GM18508 (cell line): ENCODE results near the gene SDK1.

Source experiments
- ATAC-seq: cut with Tn5 transposase; IDR thresholded peaks from one replicate; pipeline ENCODE4 v1.9.1; 2021; ENCODE audit warnings: moderate number of reproducible peaks; ENCODE audit not compliant: insufficient read depth, unreplicated experiment

The SDK1 gene

DNA sequence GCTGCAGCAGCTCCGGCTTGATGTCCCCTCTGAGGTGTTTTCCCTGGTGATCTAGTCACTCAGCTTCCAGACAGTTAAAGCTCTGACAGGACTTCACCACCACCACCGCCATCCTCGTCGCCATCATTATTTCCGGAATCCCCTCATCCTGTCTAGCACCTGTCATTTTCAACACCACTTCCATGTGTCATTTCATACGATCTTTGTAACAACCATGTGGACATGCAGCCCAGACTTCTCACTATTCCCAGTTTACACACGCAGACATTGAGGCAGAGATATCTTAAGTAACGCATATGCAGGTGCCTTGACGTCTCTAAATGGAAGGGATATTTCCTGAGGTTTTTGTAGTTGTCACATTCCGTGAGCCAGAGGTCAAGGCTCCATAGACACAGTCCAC is 850.5 kb downstream of the SDK1 start:
- ATAC-seq: no peak

DNA sequence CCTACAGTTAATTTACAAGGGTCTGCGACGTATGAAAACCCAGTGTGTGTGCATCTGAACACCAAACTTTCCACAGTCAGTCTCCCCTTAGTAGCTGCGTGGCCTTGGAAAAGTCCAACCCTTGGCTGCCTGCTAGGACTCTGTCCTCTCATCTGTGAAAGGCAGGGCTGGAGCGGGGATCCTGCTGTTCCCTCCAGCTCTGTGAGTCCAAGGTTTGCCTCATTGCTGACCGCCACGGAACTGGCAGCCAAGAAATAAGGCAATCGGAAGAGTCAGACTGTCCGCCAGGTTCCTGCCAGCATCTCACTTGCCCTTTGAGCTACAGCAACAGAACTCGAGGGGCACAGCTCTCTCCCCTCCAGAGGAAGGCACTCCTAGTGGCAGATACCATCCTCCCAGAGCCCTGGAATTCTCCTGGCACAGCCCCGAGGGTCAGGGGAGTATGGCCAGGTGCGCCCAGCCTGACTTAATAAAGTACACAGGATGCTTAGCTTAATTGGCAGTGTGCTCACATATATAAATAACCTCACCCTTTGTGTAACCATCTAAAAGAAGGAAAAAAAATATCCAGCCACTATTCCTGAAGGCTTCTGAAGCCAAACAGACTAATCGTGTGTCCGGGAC is 851.0 kb downstream of the SDK1 start:
- no peak for ATAC-seq

DNA sequence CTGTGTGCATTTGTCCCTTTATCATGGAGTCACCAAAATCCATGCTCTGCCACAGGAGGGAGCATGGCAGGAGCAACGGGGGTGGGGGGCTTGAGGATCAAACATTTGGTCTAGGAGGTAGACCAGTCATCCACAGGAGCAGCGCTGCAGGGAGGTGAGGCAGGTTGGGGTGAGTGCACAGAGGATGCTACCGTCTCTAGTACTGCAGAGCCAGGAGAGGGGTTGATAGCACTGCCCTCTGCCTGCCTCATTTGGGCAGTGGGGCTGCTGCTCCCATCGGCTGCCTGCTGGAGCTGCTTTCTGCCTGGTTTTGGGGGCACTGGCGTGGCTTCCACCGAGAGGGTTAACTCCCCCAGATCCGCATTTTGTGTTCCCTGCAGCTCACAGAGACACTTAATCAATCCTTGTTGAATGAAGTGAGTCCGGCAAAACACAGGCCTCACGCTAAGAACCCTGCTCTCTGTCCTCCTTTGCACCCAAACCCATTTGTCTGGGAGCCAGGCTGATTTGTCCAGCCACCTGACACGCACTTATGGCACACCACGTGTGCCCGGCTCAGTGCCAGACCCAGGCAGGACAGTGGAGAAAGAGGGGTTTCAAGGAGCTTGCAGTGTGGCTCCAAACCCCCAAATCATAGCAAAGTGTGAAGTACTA is 854.0 kb downstream of the SDK1 start:
- no peak for ATAC-seq

DNA sequence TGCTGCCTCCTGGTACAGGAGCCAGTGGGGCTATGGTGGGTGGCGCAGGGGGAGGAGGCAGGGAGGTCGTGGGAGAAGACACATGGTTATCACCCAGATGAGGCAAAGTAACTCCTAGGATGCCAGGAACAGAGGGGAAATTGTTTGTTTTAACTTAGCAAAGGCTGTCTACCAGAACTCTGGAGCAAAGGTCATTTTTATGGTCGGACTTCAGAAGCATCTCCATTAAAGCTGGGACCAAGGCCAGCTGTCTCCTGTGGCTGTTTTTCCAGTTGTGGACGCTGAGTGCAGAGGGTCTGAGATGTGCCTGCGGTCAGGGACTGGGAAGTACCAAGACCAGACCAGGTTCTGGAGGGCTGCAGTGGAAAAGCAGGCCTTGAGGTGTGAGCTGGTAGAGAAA is 855.1 kb downstream of the SDK1 start:
- no peak for ATAC-seq

DNA sequence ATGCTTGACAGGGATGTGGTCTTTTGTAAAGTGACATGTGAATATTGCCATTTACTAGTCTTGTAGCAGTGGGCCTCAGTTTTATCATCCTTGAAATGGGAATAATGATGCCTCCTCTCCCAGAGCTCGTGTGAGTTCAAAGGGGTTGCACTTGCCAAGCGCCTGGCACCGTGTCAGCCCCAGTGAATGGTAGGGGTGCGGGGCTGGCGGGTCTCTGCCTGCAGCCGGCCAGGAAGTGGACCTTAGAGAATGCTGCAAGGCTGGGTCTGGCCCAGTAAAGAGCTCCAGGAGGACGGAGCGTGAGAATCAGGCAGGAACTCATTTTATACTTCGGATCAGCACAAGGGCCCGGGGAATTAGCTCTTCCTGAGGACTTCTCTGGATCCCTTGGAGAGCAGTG is 856.6 kb downstream of the SDK1 start:
- ATAC-seq: no peak

DNA sequence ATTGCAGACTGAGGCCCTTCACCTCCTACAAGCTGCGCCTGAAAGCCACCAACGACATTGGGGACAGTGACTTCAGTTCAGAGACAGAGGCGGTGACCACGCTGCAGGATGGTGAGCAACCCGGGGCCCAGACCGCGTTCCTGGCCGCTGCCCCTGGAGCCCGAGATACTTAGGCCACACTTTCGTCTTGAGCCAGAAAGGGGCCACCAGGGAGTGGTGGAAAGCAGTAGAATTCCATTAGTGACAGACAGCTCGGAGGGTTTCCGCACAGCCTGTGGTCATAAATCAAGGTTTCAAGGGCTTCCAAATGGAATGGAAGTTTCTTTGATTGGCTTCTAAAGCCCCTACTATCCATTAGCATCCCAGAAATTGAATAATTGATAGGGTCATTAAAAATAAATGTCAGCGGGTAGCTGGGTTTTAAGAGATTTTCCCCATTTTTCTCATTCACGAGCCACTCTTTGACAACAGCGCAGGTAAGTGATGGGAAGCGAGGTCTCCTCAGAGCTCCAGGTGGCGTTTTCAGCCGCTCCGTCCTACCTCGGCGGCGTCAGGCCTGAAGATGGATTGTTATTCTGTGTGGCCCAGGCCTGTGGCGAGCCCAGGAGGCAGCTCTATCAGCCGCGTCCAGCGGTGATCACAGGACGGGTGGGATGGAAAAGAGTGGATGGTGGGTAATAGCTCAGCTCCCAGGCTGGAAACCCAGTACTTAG is 857.5 kb downstream of the SDK1 start:
- ATAC-seq: no peak

DNA sequence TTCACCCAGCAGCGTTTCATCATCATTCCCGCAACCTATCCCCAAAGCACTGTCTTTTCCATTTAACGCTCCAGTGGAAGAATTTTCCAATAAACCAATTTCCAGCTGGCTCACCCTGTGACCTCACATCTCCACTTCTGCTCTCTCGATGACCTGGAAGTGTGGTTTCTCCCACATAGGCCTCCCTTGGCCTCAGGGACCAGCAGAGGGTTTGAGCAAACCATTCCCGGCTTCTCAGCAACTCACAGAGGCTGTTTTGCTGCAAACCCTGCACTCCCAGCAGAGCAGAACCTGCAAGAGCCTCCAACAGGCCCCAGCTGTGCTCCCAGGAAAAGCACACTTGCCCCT is 858.1 kb downstream of the SDK1 start:
- no peak for ATAC-seq

DNA sequence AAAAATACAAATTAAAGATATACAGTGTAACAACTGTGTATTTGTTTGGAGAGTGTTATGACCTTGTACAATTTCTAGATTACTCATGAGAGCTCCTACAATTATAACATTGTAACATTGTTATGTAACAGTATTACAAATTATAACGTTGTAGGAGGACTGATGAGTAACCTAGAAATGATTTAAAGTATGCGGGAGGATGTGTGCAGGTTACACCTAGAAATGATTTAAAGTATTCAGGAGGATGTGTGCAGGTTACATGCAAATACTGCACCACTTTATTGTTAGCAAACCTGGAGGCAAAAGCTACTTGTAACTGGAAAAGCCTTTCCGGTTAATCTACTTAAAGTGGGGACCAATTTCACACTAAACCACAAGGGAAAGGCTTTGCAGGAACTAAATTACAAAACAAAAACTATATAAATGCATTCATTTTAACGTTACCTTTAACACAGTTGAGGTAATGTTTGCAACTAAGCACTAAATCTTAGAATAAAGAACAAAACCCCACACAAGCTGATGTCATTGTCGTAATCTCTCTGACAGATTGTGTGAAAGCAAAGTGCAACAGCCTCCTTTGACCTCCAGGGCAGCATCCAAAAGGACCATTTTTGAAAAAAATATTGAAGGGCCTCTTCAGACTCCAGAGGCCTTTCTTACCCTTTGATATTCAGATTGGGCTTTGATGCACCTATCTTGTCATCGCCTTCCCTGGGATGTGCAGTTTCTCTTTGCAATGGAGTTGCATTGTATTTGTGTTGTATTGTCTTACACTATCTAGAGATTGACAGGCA is 858.9 kb downstream of the SDK1 start:
- ATAC-seq: no peak

DNA sequence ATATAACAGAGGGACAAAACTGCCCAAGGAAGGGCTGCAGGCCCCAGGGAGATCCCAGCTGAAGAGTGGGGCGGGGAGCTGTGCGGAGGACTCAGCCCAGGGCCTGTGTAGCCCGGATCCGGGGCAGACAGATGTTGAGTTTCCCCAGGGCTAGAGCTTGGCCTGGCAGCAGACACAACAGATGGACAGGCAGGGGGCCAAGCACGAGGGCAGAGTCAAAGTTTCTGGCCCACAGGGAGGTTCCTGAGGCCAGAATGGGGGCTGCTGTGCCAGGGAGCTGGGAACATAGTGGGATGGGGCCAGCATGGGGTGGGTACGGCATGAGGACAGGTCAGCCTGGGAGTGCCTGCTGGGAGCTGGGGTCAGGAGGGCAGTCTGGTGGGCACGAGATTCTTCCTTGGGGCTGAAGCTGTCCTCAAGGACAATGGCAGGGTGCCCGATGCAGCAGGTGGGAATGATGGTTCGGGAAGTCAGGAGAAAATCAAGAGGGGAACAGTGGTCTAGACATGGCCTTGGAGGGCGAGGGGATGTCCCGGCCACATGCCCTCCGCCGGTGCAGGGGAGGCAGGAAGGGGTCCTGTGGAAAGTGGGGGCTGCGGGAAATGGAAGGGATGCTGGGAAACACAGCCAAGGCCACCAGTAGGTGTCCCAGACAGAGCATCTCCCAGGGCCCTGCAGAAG is 862.0 kb downstream of the SDK1 start:
- no peak for ATAC-seq

DNA sequence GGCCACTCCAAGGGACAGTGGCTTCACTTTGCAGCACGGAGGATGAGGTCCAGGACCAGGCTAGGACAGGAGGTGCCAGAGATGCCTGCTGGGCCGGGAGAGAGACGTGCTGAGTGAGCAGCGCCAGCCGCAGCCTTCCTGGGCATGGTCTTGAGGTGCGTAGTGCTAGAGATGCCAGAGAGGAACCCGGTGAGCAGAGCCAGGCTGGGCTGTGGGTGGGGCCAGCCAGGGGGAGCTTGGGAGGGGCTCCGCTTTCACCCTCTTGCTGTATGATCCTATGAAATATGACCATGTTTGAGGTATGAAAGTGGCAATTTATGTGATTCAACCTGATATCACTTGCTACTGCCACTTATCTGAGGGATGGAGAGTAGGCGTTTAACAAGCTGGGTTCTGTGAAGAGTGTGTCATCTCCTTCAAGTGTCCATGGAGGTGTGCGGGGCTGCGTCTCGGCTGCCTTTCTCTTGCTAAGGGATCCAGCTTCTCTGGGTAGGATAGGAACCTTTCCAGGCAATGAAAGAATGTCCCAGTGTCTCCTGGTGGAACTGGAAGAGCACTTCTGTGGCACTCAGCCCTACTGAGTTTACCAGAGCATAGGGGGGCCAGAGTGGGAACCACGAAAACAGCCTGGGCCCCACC is 862.6 kb downstream of the SDK1 start:
- no peak for ATAC-seq

DNA sequence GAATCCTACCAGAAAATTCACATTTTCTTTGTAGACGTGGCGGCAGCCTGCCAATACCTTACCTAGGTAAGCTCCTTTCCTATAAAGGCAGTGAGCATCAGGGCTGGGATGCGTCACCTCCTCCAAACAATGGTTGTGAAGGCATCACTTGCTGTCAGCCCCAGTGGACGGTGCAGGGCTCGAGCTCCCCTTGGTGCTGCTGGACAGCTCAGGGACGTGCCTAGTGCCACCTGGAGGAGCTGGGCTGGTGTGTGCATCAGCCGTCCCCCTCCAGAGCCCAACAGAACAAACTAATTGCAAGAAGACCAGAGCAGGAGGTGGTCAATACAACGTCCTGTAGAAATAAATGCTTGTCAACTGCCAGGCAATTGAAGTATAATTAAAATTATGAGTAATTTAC is 863.5 kb downstream of the SDK1 start:
- ATAC-seq: no peak

DNA sequence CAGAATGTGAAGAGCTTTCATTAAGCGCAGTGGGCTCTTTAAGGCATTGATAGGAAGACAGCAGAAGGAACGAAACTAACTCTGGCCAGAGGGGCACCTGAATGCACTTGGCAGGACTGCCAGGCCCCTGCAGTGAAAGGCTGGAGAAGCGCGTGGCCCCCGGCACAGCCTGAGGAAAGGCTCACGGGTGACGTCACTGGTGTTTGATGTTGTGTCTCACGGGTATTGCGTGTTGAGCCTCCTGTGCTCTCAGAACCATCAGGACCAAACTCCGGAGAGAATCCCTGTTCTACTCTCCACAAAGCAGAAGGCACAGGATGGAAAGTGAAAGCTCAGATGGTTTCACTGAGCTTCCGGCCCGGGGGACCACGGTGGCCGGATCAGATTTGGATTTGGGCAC is 865.3 kb downstream of the SDK1 start:
- no peak for ATAC-seq

DNA sequence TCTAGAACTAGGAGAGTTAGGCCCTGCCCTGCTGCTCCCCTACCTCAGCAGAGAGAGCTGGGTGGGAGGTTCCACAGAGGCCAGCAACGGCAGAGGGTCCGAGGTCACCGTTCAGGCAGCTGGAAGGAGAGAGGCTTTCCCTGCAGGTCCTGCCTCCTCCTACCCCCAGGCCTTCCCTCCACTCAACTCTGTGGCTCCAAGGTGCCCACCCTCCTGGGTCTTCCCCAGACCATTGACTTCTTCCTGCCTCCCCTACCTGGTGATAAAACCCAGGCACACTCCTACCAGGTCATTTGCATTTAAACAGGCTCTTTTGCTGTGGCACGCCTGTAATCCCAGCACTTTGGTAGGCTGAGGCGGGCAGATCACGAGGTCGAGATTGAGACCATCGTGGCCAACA is 865.8 kb downstream of the SDK1 start:
- no peak for ATAC-seq

DNA sequence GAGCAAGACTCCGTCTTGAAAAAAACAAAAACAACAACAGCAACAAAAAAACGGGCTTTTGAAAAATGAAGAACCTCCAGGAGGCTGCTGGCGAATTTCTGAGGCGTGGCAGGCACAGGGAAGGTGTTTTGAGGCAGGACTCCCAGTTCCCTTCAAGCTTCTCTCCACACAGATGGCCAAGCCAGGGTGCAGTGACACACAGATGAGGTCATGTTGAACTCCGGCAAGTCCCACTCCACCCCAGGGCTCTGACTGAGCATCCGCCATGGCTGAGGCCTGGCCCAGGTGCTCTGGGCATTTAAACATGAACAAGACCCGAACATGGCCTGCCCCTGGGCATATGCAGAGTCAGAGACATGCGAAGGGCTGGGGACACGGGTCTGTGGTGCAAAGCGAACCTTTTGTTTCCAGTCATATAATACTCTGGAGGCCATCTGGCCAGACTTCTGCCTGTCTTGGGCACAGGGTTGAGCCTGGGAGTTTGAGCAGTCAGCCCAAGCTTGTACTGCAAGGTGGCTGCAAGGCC is 866.4 kb downstream of the SDK1 start:
- ATAC-seq: no peak

DNA sequence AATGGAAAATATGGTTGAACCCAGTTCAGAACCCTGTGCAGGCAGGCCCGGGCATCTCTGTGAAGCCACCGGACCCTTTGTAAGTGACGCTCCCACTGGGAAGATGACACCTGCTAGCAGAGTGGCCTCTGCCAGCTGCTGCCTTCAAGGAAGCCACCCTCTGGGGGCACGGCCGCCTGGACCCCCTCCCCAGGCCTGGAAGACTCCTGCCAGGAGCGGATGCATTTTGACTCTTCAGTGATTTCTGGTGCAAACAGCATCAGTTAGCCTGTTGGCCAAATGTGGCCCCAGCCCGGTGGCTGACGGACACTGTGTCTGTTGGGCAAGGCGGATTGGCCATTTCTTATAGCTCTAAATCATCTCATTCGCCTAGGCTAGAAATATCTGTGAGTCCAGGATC is 867.0 kb downstream of the SDK1 start:
- no peak for ATAC-seq

DNA sequence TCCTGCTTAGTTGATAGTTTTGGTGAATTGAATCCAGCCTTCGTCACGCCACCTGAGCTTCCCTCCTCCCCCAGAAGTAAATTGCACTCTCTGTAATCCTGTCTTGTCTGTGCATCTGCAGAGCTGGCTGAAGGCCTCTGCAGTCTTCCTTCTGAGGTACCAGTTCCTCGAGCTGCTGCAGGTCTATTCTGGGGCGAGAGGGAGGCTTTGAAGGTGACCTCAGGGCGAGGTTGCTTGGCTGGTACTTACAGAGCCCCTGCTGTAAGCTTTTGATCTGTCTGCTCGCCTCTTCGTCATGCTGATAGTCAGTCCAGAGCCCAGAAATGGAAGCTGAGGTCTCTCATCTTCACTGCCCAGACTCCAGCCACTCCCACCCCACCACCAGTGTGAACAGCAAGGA is 867.5 kb downstream of the SDK1 start:
- no peak for ATAC-seq

DNA sequence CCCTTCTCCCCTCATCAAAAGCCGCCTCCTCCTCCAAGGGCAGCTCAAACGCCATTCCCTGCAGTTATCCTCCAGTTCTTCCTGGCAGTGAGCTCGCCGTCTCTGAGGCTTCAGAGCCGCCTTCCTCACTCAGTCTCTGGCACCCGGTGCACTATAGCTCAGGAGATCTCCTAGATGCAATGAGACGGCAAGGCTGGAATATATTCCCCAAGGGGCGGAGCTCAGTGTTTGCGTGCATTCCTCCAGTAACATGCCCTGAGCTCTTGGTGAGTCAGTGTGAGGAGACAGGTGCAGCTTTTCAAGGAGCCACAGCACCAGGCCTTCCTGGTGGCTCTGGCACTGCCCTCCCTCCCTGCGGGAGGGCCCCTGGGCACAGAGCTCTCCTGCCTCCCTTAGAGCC is 868.4 kb downstream of the SDK1 start:
- no peak for ATAC-seq

DNA sequence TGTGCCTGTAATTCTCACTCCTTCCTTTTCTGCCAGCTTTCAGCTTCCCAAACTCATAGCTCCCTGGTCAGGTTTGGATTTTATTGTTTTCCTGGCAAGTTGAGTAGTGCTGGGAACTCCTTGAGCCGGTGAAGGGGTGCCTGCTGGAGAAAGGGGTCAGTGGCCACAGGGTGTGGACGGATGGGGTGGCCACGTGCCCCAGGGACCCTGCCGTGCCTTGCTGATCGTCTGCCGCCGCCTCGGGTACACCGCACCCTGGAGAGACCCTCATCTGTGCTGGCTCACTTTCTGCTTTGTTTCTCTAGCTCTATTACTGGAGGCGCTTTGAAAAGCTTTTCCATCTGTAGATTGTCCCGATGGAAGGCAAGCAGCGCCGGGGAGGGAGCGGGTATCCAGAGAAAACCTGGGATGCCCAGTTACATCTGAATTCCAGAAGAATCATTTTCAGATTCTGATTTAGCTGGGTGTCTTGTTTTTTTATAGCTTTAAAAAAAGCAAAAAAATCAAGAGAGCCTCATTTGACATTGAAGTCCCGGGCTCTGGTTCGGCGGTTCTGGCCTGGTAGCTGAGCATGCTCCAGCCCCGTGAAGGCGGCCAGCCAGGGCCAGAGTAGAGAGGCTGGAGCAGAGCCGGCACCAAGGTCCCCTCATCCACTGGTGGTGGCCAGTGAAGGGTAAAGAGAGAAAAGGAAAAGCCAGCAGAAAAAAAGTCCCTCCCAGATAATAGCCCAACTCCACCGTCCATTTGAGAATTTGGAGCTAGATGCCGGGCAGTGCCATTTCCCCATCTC is 870.1 kb downstream of the SDK1 start:
- ATAC-seq: no peak

DNA sequence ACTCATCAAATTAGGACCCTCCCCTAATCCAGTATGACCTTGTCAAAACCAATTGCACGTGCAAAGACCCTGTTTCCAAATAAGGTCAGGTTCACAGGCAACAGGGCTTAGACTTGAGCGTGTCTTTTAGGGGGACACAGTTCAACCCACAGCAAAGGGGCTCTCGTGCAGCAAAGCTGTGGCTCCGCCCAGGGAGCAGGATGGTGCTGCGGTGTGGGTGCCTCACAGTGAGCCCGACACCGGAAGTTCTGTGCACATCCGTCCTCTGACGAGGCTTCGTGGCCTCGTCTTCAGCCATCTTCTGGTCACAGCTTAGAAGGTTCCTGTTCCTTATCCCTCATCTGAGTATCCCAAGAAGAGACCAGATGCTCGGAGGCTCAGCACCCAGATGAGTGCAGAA is 871.8 kb downstream of the SDK1 start:
- ATAC-seq: no peak
